Epithelial cell of esophagus (primary cell): ENCODE results near the gene DYNC1LI1.
"Not testable (repeated sequence)": the region's sequence is repeated elsewhere in the genome, so short reads cannot be mapped to it uniquely, and the experiment has no call there.

Experiments used
- DNase-seq: peaks from one replicate; pipeline ENCODE4 v3.0.0; 2010; ENCODE audit warnings: low read depth
- H3K4me3 ChIP-seq: 2 replicates; pipeline ENCODE4 v1.5.1; 2011; ENCODE audit warnings: mild to moderate bottlenecking, low read length, control low read depth
- TF ChIP-seq, protein P1 (sequence below): IDR thresholded peaks from 2 replicates; pipeline ENCODE4 v1.5.1; 2011; ENCODE audit warnings: low read depth, mild to moderate bottlenecking, low read length, control low read depth, inconsistent platforms; ENCODE audit not compliant: insufficient read depth; ENCODE audit errors: missing control alignments

DYNC1LI1 gene

DNA sequence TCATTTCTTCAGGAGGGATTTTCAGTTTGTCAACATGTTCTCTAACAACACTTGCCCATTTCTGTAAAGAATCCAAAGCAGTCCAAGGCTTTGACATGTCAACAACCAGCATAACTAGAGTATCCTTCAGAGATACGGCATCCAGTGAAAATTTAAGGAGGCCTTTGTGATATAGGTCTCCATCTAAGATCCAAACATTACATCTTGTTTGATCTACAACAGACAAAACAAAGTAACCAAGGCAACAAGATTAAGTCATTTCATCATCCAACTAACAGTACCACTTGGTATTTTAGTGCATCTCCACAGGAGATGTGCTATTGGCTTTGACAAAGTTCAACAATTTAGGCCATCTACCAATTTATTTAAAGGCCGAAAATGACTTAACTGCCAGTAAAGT is 25.8 kb downstream of the DYNC1LI1 start:
- TF ChIP-seq, protein P1, sequence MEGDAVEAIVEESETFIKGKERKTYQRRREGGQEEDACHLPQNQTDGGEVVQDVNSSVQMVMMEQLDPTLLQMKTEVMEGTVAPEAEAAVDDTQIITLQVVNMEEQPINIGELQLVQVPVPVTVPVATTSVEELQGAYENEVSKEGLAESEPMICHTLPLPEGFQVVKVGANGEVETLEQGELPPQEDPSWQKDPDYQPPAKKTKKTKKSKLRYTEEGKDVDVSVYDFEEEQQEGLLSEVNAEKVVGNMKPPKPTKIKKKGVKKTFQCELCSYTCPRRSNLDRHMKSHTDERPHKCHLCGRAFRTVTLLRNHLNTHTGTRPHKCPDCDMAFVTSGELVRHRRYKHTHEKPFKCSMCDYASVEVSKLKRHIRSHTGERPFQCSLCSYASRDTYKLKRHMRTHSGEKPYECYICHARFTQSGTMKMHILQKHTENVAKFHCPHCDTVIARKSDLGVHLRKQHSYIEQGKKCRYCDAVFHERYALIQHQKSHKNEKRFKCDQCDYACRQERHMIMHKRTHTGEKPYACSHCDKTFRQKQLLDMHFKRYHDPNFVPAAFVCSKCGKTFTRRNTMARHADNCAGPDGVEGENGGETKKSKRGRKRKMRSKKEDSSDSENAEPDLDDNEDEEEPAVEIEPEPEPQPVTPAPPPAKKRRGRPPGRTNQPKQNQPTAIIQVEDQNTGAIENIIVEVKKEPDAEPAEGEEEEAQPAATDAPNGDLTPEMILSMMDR, result no peak
- H3K4me3 ChIP-seq, result no peak overlapping the region
- DNase-seq, result no peak

DNA sequence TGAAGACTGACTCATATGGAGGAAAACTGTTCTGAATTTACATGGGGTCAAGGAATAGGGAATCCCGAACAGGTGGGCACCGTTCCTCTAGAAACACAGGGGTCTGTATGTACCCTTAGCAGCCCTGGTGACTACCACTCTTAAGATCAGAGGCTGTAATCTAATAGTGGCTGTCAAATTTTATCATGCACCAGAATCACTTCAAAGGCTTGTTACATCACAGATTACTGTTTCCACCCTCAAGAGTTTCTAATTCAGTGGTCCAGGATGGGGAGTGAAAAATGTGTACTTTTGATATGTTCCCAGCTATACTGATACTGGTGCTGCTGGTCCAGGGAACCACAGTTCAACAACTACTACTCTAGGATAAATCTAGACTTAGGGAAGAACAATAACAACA is 27.9 kb downstream of the DYNC1LI1 start:
- TF ChIP-seq, protein P1, result no peak
- DNase-seq, result no peak

DNA sequence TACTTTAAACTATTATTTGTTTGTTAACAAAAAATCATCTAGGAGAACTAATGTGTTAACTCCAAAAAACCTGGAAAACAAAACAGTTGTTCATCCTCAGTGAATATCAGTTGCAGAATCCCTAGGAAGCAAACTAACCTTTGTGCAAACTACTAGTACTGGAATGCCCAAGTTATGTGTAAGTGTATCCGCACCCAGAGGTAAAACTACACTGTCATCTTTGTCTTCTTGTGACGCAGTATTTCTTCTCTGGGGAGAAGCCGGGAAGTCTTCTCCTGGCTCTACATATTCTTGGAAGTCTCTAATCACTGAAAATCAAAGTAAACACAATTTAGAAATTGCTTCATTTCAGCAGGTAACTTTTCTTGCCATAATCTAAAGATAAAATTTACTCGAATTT is 29.8 kb downstream of the DYNC1LI1 start:
- TF ChIP-seq, protein P1, result no peak
- no peak for DNase-seq
- no peak overlapping the region for H3K4me3 ChIP-seq

More for the DNA sequence above, 27.9 kb downstream of the DYNC1LI1 start:
- no peak overlapping the region for H3K4me3 ChIP-seq

DNA sequence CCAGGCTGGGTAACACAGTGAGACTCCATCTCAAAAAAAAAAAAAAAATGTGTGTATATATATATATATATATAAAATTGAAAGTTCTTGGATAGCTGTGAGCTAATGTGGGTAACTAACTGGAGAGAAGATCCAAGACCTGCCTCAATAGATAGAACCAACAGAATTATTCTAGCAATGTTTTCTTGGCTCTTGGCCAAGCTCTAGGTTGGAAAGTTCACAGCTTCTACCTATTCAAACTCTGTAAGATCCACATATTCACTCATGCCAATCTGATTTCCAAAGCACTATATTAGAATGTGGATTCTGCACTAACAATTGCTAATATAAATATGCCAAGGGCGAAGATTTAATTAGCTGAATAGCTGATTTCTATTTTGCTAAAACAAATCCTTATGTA is 38.2 kb downstream of the DYNC1LI1 start:
- H3K4me3 ChIP-seq, result no peak overlapping the region
- no peak for DNase-seq
- TF ChIP-seq, protein P1, result no peak

DNA sequence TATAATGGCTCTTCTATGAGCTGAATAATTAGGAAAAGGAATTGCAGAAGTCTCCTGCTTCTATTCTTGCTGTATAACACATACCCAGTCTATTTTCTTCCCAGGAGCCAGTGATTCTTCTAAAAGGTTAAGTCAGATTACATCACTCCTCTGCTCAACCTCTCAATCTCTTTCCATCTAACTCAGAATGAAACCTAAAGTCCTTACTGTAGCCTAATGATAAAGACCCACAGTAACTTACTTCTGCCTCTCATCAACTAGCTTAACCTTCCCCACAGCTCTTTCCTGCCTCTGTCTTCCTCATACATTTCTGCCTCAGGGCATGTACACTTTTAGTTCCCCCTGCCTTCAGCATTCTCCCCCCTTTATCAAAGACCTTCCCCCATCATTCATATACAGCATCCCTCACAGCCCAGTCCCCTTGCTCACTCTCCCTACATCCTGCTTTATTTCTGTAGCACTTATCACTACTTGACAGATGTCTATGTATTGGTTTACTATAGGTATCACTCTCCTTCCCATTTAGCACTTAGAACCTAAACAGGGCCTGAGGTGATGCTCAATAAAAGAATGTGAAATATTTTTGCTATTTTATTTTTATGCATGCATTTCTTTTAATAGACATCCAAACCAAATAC is 39.5 kb downstream of the DYNC1LI1 start:
- TF ChIP-seq, protein P1, result no peak
- DNase-seq, result no peak
- H3K4me3 ChIP-seq, result no peak overlapping the region

DNA sequence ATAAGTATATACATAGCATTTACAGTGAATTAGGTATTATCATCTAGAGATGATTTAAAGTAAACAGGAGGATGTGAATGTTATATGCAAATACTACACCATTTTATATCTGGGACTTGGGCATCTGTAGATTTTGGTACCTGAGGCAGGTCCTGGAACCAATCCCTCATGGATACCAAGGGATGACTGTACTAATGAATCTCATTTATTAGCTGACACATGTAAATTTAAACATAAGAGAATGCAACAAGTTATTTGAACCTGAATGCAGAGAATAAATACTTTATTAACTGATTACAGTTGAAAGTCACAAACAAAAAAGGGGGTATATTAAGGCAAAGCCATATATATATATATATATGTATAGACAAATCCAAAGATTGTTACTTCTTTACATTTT is 44.9 kb downstream of the DYNC1LI1 start:
- H3K4me3 ChIP-seq, result no peak overlapping the region
- TF ChIP-seq, protein P1, result no peak
- DNase-seq, result no peak

DNA sequence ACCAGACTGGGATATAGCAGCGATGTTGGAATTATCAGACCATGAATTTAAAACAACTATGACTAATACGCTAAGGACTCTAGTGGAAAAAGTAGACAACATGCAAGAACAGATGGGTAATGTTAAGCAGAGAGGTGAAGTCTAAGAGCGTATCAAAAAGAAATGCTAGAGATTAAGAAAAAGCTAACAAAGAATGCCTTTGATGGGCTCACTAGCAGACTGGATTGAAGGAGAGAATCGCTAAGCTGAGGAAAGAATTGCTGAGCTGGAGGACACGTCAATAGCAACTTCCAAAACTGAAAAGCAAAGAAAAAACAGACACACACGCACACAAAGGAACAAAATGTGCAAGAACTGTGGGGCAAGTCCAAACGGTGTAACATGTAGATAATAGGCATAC is 48.0 kb downstream of the DYNC1LI1 start:
- H3K4me3 ChIP-seq, result no peak overlapping the region
- peak; percentile 25 for DNase-seq
- TF ChIP-seq, protein P1, result no peak

DNA sequence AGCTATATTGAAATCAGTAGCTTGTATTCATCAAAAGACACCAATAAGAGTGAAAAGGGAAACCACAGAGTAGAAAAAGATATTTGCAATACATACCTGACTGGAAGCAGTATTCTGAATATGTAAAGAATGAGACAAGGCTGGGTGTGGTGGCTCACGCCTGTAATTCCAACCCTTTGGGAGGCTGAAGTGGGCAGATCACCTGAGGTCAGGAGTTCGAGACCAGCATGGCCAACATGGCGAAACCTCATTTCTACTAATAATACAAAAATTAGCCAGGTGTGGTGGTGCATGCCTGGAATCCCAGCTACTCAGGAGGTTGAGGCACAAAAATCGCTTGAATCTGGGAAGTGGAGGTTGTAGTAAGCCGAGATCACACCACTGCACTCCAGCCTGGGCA is 51.7 kb downstream of the DYNC1LI1 start:
- H3K4me3 ChIP-seq, DNase-seq: not testable (repeated sequence)

DNA sequence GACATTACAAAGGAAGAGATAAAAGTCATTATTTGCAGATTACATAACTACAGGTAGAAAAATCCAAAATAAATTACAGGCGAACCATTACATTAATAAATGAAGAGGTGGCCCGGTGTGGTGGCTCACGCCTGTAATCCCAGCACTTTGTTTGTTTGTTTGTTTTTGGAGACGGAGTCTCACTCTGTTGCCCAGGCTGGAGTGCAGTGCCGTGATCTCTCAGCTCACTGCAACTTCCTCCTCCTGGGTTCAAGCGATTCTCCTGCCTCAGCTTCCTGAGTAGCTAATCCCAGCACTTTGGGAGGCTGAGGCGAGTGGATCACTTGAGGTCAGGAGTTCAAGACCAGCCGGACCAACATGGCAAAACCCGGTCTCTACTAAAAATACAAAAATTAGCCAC is 53.9 kb downstream of the DYNC1LI1 start:
- H3K4me3 ChIP-seq, DNase-seq: not testable (repeated sequence)
